T-helper 1 cell (primary cell): ENCODE data around the gene CABP4.

Experiments used
- DNase-seq, 5 donors: peaks; one replicate each; pipeline ENCODE4 v3.0.0-alpha.2; 2012 to 2020

CABP4 gene

GRCh38 chr11:67436459-67437081, 18.6 kb upstream of the CABP4 start:
- DNase-seq, result peak in 3 of 5 donors; percentile 47 to 84 (median 50)

GRCh38 chr11:67437082-67437808, 17.9 kb upstream of the CABP4 start, which contains the start of gene PTPRCAP:
Gene PTPRCAP, minus strand, starts transcription at chr11:67437682. Its CDS starts 63 bp downstream, at chr11:67437619.
- DNase-seq, result peak; percentile 62 to 84 (median 71)

- no peak for DNase-seq
These were observed 17.4 kb upstream of the CABP4 start for GRCh38 chr11:67437809-67438157.

- peak; percentile 63 to 85 (median 75) for DNase-seq
These were observed 16.8 kb upstream of the CABP4 start for GRCh38 chr11:67438158-67438902.

GRCh38 chr11:67439321-67440228, 15.6 kb upstream of the CABP4 start:
- DNase-seq, result no peak

GRCh38 chr11:67440229-67441097, 14.7 kb upstream of the CABP4 start:
- no peak for DNase-seq

GRCh38 chr11:67441098-67441563, 14.0 kb upstream of the CABP4 start:
- DNase-seq, result no peak

- DNase-seq, result no peak
These were observed 13.3 kb upstream of the CABP4 start for GRCh38 chr11:67441731-67442351.

GRCh38 chr11:67442504-67443404, 12.4 kb upstream of the CABP4 start:
- DNase-seq, result no peak

GRCh38 chr11:67445515-67445914, 9.6 kb upstream of the CABP4 start:
- DNase-seq, result no peak

GRCh38 chr11:67448220-67448609, 6.9 kb upstream of the CABP4 start:
- DNase-seq, result no peak

- no peak for DNase-seq
These were observed 5.9 kb upstream of the CABP4 start for GRCh38 chr11:67449116-67449844.

GRCh38 chr11:67450796-67451657, 4.1 kb upstream of the CABP4 start:
- no peak for DNase-seq

GRCh38 chr11:67451658-67451976, 3.5 kb upstream of the CABP4 start:
- DNase-seq, result no peak

GRCh38 chr11:67452141-67452952, 2.8 kb upstream of the CABP4 start, which contains the start of gene GPR152:
Gene GPR152, minus strand, starts transcription at chr11:67452729. Its CDS starts 5 bp downstream, at chr11:67452724.
- no peak for DNase-seq

- no peak for DNase-seq
These were observed 1.1 kb upstream of the CABP4 start for GRCh38 chr11:67453816-67454732.
